Activated T-helper 17 cell treated with anti-CD3 and anti-CD28 coated beads, Interleukin-2, amount 50 U/mL, for 72 hours (primary cell): ENCODE measurements around the gene UBXN7. TPM values are rescaled to one million over a fixed set of nuclear protein-coding genes. Genes with fewer than 3 reads are reported as not detected.
"Not testable (repeated sequence)": the region's sequence is repeated elsewhere in the genome, so short reads cannot be mapped to it uniquely, and the experiment has no call there.

Experiments
- ATAC-seq: fragments of 150-1000 bp; cut with Tn5 transposase; replicated peaks from 2 replicates; pipeline ENCODE4 v1.10.0; 2021; ENCODE audit warnings: mild to moderate bottlenecking, moderate library complexity
- H3K27ac Mint-ChIP-seq: one replicate; pipeline ENCODE4 v1.8.0; 2022; ENCODE audit warnings: mixed read lengths
- H3K27me3 Mint-ChIP-seq: one replicate; pipeline ENCODE4 v1.8.0; 2022; ENCODE audit warnings: mixed read lengths
- H3K36me3 Mint-ChIP-seq: one replicate; pipeline ENCODE4 v1.8.0; 2022; ENCODE audit warnings: low read depth, mild to moderate bottlenecking, mixed read lengths
- H3K4me1 Mint-ChIP-seq: one replicate; pipeline ENCODE4 v1.8.0; 2022; ENCODE audit warnings: mixed read lengths
- H3K4me3 Mint-ChIP-seq: one replicate; pipeline ENCODE4 v1.8.0; 2022; ENCODE audit warnings: mild to moderate bottlenecking, mixed read lengths
- H3K9me3 Mint-ChIP-seq: one replicate; pipeline ENCODE4 v1.8.0; 2022; ENCODE audit warnings: mixed read lengths
- total RNA-seq, 2 donors: library from RNA; stranded (reverse); gene quantifications; one replicate each; pipeline ENCODE4 v1.2.3, GENCODE V29; 2022

The UBXN7 gene, protein sequence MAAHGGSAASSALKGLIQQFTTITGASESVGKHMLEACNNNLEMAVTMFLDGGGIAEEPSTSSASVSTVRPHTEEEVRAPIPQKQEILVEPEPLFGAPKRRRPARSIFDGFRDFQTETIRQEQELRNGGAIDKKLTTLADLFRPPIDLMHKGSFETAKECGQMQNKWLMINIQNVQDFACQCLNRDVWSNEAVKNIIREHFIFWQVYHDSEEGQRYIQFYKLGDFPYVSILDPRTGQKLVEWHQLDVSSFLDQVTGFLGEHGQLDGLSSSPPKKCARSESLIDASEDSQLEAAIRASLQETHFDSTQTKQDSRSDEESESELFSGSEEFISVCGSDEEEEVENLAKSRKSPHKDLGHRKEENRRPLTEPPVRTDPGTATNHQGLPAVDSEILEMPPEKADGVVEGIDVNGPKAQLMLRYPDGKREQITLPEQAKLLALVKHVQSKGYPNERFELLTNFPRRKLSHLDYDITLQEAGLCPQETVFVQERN
- total RNA-seq, result 10 to 100 TPM; 49.1 to 99.2 TPM

DNA sequence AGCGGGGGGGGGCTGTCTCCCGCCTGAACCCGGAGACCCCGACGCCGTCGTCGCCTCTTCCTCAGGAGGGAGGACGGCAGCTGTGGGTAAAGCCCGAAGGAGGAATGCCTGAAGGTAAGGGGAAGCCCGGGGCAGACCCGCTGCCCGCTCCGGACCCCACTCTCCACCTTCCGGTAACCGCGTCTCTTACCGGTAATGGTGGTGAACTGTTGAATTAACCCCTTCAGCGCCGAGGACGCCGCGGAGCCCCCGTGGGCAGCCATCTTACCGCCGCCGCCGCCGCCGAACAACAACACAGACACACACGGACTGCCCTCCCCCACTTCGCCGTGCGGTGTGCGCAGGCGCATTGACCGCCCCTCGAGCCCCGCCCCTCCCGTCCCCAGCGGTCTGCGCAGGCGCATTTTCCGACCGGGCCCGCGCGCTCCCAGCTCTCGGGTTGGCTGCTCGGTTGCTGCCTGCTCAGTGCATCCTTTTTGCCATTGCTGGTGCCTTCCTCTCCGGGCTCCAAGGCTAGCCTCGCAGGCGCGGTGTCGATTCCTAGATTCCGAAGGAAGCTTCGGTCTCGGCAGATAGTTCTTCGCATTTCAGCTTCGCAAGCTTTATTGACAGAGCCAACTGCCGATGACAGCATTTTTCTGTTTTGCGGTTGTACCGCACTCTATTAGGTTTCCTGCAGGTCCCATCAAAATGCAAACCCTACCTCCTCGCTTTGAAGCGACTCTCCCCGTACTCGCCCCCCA, at the start of gene UBXN7:
Gene UBXN7 (minus strand): TSS at position 291 of the 743 bp plus-strand sequence. CDS start 28 bp downstream, at position 263.
- Mint-ChIP-seq H3K27me3 (no peaks in the 10 kb centered on the region), H3K36me3 (peaks cover 33% of the 10 kb centered on the region), H3K27ac (peak within 1 kb of the TSS; percentile 49), H3K4me3 (peak within 1 kb of the TSS; percentile 82), H3K9me3 (no peaks in the 10 kb centered on the region), H3K4me1 (peaks cover 10% of the 10 kb centered on the region)
- ATAC-seq, result peak; percentile 90

DNA sequence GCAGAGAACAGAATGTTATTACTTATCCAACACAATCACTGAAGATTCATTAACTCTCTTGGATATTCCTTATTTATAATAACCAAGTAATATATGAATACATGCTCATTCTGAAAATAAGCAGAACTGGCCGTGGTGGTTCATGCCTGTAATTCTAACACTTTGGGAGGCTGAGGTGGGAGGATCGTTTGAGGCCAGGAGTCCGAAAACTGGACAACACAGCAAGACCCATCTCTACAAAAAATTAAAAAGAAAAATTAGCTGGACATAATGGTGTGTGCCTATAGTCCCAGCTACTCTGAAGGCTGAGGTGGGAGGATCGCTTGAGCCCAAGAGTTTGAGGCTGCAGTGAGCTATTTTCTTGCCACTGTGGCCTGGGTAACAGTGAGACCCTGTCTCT, 45.5 kb upstream of the UBXN7 start:
- ATAC-seq, result no peak
- peaks cover 100% of the 10 kb centered on the region for H3K36me3 Mint-ChIP-seq
- no peak overlapping the region for H3K27ac Mint-ChIP-seq
- no peaks in the 10 kb centered on the region for H3K4me1 Mint-ChIP-seq
- H3K9me3 Mint-ChIP-seq, result no peaks in the 10 kb centered on the region
- H3K4me3 Mint-ChIP-seq, result no peak overlapping the region
- H3K27me3 Mint-ChIP-seq, result no peaks in the 10 kb centered on the region

DNA sequence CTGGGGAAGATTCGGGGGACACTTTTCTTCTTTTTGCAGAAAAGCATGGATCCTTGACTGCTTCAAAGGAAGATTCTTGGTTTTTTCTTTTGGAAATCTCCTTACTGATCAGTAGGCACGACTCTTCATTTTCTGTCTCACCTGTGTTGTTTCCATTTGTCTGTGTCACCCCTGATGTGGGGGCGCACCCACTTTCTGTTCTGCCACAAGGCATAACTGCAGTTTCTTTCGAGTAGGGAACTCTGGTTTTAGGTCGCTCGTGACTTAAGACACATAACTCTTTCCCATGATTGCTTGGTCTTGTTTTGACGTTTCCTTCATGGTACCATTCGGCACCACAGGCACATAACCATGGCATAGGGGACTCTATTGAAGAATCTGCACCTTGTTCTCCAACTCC, 40.1 kb upstream of the UBXN7 start:
- peak overlapping the region; percentile 42 for H3K4me3 Mint-ChIP-seq
- H3K36me3 Mint-ChIP-seq, result peaks cover 100% of the 10 kb centered on the region
- H3K9me3 Mint-ChIP-seq, result no peaks in the 10 kb centered on the region
- H3K4me1 Mint-ChIP-seq, result peaks cover 12% of the 10 kb centered on the region
- ATAC-seq, result peak; percentile 84
- no peaks in the 10 kb centered on the region for H3K27me3 Mint-ChIP-seq
- peak overlapping the region; percentile 17 for H3K27ac Mint-ChIP-seq

DNA sequence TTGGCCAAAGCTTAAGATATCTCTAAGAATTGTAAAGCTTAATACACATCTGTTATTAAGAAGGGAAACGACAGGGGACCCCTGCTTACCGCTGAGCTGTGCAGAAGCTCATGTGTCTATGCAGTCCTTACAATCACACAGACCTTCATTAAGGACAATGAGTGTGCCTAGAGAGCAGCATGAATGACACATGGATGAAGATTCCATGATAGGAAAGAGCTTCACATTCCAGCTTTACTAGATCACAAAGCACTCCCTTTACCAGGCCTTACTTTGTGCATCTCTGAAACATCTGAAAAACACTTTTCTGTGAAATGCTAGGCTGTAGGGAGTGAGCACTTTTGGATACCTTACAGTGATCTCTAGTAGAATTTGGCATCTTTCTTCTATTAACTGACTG, 39.3 kb upstream of the UBXN7 start:
- peaks cover 94% of the 10 kb centered on the region for H3K36me3 Mint-ChIP-seq
- H3K27ac Mint-ChIP-seq, result no peak overlapping the region
- no peaks in the 10 kb centered on the region for H3K27me3 Mint-ChIP-seq
- no peak for ATAC-seq
- H3K9me3 Mint-ChIP-seq, result no peaks in the 10 kb centered on the region
- H3K4me1 Mint-ChIP-seq, result peaks cover 12% of the 10 kb centered on the region
- H3K4me3 Mint-ChIP-seq, result peak overlapping the region; percentile 42

DNA sequence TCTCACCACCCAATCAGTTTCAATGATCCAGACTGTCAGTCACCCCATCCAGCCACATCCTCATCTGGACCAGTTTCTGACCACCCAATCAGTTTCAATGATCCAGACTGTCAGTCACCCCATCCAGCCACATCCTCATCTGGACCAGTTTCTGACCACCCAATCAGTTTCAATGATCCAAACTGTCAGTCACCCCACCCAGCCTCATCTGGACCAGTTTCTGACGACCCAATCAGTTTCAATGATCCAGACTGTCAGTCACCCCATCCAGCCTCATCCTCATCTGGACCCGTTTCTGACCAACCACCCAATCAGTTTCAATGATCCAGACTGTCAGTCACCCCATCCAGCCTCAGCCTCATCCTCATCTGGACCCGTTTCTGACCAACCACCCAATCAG, 38.0 kb upstream of the UBXN7 start:
- ATAC-seq, H3K4me3 Mint-ChIP-seq, H3K27me3 Mint-ChIP-seq, H3K9me3 Mint-ChIP-seq, H3K27ac Mint-ChIP-seq: not testable (repeated sequence)
- Mint-ChIP-seq H3K4me1 (peaks cover 12% of the 10 kb centered on the region), H3K36me3 (peaks cover 81% of the 10 kb centered on the region)

DNA sequence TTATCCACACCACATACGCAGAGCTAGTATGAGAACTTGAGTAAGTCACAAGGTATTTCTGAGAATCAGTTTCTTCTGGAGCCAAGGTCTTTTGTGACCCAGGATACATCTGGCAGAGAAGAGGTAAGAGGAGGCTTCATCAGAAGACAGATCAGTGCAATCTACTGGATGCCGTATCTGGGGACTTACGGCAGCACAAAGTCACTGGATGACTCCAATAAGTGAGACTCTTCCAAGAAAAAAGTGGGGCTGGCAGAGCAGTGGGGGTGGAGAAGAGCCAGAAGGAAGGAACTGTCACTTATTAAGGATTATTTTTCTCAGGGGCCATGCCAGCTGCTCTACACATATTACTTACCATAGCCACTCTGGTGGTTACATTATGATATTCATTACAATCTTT, 31.6 kb upstream of the UBXN7 start:
- Mint-ChIP-seq H3K4me3 (no peak overlapping the region), H3K27me3 (no peaks in the 10 kb centered on the region)

DNA sequence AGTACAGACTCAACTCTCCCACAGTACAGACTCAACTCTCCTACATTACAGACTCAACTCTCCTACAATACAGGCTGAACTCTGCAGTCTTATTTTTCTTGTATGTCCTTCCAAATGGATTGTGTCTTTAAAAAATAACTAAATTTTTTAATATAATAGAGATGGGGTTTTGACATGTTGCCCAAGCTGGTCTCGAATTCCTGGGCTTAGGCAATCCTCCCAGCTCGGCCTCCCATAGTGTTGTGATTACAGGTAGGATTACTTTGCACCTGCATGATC, 31.2 kb upstream of the UBXN7 start:
- peaks cover 8% of the 10 kb centered on the region for H3K9me3 Mint-ChIP-seq
- H3K4me3 Mint-ChIP-seq, result no peak overlapping the region
- ATAC-seq, result no peak
- no peak overlapping the region for H3K27ac Mint-ChIP-seq
- H3K27me3 Mint-ChIP-seq, result no peaks in the 10 kb centered on the region
- H3K36me3 Mint-ChIP-seq, result peaks cover 18% of the 10 kb centered on the region
- H3K4me1 Mint-ChIP-seq, result peaks cover 25% of the 10 kb centered on the region

More for the DNA sequence above, 31.6 kb upstream of the UBXN7 start:
- H3K27ac Mint-ChIP-seq, result no peak overlapping the region
- peaks cover 22% of the 10 kb centered on the region for H3K36me3 Mint-ChIP-seq
- peaks cover 25% of the 10 kb centered on the region for H3K4me1 Mint-ChIP-seq
- ATAC-seq, result no peak
- peaks cover 8% of the 10 kb centered on the region for H3K9me3 Mint-ChIP-seq

DNA sequence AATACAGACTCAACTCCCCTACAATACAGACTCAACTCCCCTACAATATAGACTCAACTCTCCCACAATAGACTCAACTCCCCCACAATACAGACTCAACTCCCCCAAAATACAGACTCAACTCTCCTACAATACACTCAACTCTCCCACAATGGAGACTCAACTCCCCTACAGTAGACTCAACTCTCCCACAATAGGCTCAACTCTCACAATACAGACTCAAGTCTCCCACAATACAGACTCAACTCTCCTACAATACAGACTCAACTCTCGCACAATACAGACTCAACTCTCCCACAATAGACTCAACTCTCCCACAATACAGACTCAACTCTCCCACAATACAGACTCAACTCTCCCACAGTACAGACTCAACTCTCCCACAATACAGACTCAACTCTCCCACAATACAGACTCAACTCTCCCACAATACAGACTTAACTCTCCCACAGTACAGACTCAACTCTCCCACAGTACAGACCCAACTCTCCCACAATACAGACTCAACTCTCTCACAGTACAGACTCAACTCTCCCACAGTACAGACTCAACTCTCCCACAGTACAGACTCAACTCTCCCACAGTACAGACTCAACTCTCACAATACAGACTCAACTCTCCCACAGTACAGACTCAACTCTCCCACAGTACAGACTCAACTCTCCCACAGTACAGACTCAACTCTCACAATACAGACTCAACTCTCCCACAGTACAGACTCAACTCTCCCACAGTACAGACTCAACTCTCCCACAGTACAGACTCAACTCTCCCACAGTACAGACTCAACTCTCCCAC, 30.7 kb upstream of the UBXN7 start:
- Mint-ChIP-seq H3K27ac (peak overlapping the region; percentile 13), H3K36me3 (peaks cover 13% of the 10 kb centered on the region), H3K4me1 (peaks cover 25% of the 10 kb centered on the region)
- H3K27me3 Mint-ChIP-seq, H3K9me3 Mint-ChIP-seq, H3K4me3 Mint-ChIP-seq: not testable (repeated sequence)
- ATAC-seq, result peak; percentile 48

DNA sequence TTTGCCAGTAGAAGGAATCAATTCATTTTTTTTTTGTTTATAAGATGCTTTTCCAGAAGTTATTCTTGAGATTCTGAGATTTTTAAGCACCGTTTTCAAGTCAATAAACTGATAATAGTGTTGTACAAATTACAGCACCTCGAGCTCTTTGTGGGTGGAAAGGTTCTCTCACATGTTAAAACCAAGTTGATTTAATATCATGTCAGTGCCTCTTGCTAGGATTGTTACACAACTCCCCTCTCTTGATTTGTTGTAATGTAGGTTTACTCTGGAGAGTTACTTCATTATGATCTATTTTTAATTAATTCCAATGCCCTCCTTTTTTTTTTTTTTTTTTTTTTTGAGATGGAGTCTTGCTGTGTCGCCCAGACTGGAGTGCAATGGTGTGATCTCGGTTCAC, 25.8 kb upstream of the UBXN7 start:
- Mint-ChIP-seq H3K27me3 (no peaks in the 10 kb centered on the region), H3K9me3 (peaks cover 8% of the 10 kb centered on the region), H3K27ac (no peak overlapping the region), H3K36me3 (peaks cover 5% of the 10 kb centered on the region), H3K4me1 (peaks cover 21% of the 10 kb centered on the region), H3K4me3 (no peak overlapping the region)
- ATAC-seq, result no peak

DNA sequence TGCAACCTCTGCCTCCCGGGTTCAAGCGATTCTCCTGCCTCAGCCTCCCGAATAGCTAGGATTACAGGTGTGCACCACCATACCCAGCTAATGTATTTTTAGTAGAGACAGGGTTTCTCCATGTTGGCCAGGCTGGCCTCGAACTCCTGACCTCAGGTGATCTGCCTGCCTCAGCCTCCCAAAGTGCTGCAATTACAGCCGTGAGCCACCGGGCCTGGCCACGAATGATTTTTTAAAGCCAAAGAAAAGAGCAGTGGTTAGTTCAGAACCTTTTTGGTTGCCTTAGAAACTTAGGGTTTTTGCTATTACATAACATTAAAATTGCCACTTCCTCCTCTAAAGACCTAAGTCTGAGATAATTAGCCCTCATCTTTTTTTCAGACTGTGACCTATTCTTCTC, 25.2 kb upstream of the UBXN7 start:
- H3K27me3 Mint-ChIP-seq, H3K9me3 Mint-ChIP-seq, H3K27ac Mint-ChIP-seq, H3K4me3 Mint-ChIP-seq, H3K36me3 Mint-ChIP-seq, ATAC-seq: not testable (repeated sequence)
- H3K4me1 Mint-ChIP-seq, result peaks cover 17% of the 10 kb centered on the region

DNA sequence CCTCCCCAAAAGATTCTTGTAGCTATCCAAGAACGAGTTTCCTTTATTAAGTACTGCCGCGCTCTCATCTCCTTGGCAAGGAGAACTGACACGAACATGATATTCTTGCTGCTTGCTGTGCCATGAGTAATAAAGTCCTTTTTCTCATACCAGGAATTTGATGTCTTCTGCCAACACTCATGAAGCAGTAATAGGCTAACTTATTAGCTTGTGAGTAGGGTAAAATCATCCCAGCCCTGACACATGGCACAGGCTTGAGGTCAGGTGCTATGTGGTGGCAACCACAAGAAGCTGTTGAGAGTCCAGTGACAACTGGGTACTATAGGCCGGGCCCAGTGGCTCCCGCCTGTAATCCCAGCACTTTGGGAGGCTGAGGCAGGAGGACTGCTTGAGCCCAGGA, 22.7 kb upstream of the UBXN7 start:
- ATAC-seq, result peak; percentile 50
- Mint-ChIP-seq H3K27me3 (no peaks in the 10 kb centered on the region), H3K4me1 (no peaks in the 10 kb centered on the region), H3K36me3 (no peaks in the 10 kb centered on the region), H3K9me3 (no peaks in the 10 kb centered on the region), H3K27ac (no peak overlapping the region), H3K4me3 (no peak overlapping the region)

DNA sequence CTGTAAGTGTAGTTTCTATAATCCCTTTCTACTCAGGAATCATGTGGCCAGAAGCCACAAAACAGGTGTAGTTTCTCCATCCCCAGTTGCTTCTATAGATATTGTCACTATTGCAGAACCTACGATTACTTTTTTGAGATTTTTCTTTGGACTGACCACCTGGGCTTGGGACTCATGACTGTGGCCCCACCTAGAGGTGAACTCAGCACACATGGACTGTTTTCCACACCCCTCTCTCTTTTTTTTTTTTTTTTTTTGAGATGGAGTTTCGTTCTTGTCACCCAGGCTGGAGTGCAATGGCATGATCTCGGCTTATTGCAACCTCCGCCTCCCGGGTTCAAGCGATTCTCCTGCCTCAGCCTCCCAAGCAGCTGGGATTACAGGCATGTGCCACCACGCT, 13.2 kb upstream of the UBXN7 start:
- peaks cover 11% of the 10 kb centered on the region for H3K4me1 Mint-ChIP-seq
- ATAC-seq, H3K4me3 Mint-ChIP-seq, H3K27me3 Mint-ChIP-seq, H3K9me3 Mint-ChIP-seq, H3K27ac Mint-ChIP-seq, H3K36me3 Mint-ChIP-seq: not testable (repeated sequence)

DNA sequence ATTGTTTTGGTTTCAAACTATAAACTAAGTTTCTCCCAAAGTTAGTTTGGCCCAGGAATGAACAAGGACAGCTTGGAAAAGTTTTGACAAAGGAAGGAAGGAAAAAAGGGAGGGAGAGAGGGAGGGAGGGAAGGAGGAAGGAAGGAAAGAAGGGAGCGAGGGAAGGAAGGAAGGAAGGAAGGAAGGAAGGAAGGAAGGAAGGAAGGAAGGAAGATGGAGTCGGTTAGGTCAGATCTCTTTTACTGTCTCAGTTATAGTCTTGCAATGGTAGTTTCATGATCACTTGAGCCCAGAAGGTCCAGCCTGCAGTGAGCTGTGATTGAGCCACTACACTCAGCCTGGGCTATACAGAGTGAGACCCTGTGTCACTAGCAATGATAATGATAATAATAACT, 12.3 kb upstream of the UBXN7 start:
- Mint-ChIP-seq H3K27me3 (no peaks in the 10 kb centered on the region), H3K27ac (no peak overlapping the region), H3K9me3 (no peaks in the 10 kb centered on the region), H3K4me3 (no peak overlapping the region), H3K4me1 (peaks cover 11% of the 10 kb centered on the region), H3K36me3 (no peaks in the 10 kb centered on the region)
- no peak for ATAC-seq

DNA sequence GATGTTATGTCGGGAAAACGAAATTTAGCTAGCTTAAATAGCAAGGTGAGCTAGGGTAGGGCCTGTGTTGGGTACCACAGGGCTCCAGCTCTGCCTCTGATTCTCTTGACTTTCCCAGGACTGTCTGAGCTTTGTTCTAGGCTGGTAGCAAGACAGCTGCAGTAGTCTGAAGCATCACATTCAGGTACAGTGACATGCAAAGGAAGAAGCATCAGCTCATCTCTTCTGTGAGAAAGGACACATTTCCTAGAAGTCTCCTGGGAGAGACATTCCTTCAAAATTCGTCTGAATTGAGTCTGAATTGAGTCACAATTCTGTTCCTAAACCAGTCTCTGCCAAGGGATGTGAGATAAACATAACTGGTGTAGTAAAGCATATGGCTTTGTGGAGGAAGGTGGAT, 8.5 kb upstream of the UBXN7 start:
- peak; percentile 18 for ATAC-seq
- peaks cover 11% of the 10 kb centered on the region for H3K4me1 Mint-ChIP-seq
- no peak overlapping the region for H3K27ac Mint-ChIP-seq
- H3K9me3 Mint-ChIP-seq, result no peaks in the 10 kb centered on the region
- no peaks in the 10 kb centered on the region for H3K36me3 Mint-ChIP-seq
- no peak overlapping the region for H3K4me3 Mint-ChIP-seq
- no peaks in the 10 kb centered on the region for H3K27me3 Mint-ChIP-seq
